Measurements from ENCODE around the gene SLC2A13.
"Not testable (repeated sequence)": the region's sequence is repeated elsewhere in the genome, so short reads cannot be mapped to it uniquely, and the experiment has no call there.

SLC2A13 gene

GRCh38 chr12:40034156-40034555 is 71.7 kb downstream of the SLC2A13 start:
- no peak for DNase-seq

GRCh38 chr12:40033242-40033630 is 72.6 kb downstream of the SLC2A13 start:
- DNase-seq, result no peak

- DNase-seq, result no peak
Measured at GRCh38 chr12:40032433-40033241, 73.2 kb downstream of the SLC2A13 start.

GRCh38 chr12:40031965-40032364 is 73.9 kb downstream of the SLC2A13 start:
- no peak for DNase-seq

GRCh38 chr12:40030970-40031369 is 74.9 kb downstream of the SLC2A13 start:
- DNase-seq, result not testable (repeated sequence)

GRCh38 chr12:40028296-40028695 is 77.6 kb downstream of the SLC2A13 start:
- DNase-seq, result no peak

GRCh38 chr12:40022850-40023249 is 83.0 kb downstream of the SLC2A13 start:
- DNase-seq, result no peak

- DNase-seq, result no peak
Measured at GRCh38 chr12:40020261-40020691, 85.6 kb downstream of the SLC2A13 start.

GRCh38 chr12:40017488-40017887 is 88.4 kb downstream of the SLC2A13 start:
- no peak for DNase-seq

- DNase-seq, result no peak
Measured at GRCh38 chr12:40016980-40017379, 88.9 kb downstream of the SLC2A13 start.

GRCh38 chr12:40015881-40016280 is 90.0 kb downstream of the SLC2A13 start:
- DNase-seq, result no peak

GRCh38 chr12:40015345-40015744 is 90.5 kb downstream of the SLC2A13 start:
- DNase-seq, result no peak

- no peak for DNase-seq
Measured at GRCh38 chr12:40013847-40014246, 92.0 kb downstream of the SLC2A13 start.

GRCh38 chr12:40013292-40013691 is 92.6 kb downstream of the SLC2A13 start:
- no peak for DNase-seq

- DNase-seq, result no peak
Measured at GRCh38 chr12:40012711-40013110, 93.2 kb downstream of the SLC2A13 start.

GRCh38 chr12:40011775-40012129 is 94.1 kb downstream of the SLC2A13 start:
- DNase-seq, result no peak

GRCh38 chr12:40010899-40011774 is 94.7 kb downstream of the SLC2A13 start:
- peak in 1 of 2 experiments; percentile 81 for DNase-seq

- peak in 1 of 2 experiments; percentile 29 for DNase-seq
Measured at GRCh38 chr12:40002178-40003169, 103.4 kb downstream of the SLC2A13 start.

GRCh38 chr12:40001406-40001805 is 104.5 kb downstream of the SLC2A13 start:
- no peak for DNase-seq

GRCh38 chr12:40000884-40001283 is 105.0 kb downstream of the SLC2A13 start:
- DNase-seq, result no peak

- no peak for DNase-seq
Measured at GRCh38 chr12:39993268-39993667, 112.6 kb downstream of the SLC2A13 start.

Measured in NCI-H446 (cell line).